Spleen (tissue), 11 donors: ENCODE results near the gene SDK1. TPM values are rescaled to one million over a fixed set of nuclear protein-coding genes. Genes with fewer than 3 reads are reported as not detected.
A peak's percentile ranks its signal among the peaks of the same experiment; 100 is the strongest.

Source experiments
- DNase-seq: peaks from one replicate; pipeline ENCODE4 v3.0.0-alpha.2; 2020
- H3K27ac ChIP-seq, 8 donors: fragments of 200-600 bp; sonication (generic) in 7 of 8; 1 replicate in 4 of 8; 2 replicates in 4 of 8; pipeline versions ENCODE4 v1.5.0 to v1.8.0; 2016 to 2021; ENCODE audit warnings: inconsistent platforms in 4 of 8, mild to moderate bottlenecking in 4 of 8, moderate library complexity in 1 of 8
- H3K27me3 ChIP-seq, 7 donors: fragments of 200-600 bp; sonication (generic) in 6 of 7; replicated peaks in 1 of 7; 1 replicate in 4 of 7; 2 replicates in 3 of 7; pipeline versions ENCODE4 v1.5.0 to v1.8.0; 2016 to 2021; ENCODE audit warnings: inconsistent platforms in 3 of 7, mild to moderate bottlenecking in 1 of 7
- H3K36me3 ChIP-seq, 6 donors: fragments of 200-600 bp; sonication (generic) in 5 of 6; 1 replicate in 4 of 6; 2 replicates in 2 of 6; pipeline versions ENCODE4 v1.5.0 to v1.8.0; 2016 to 2021; ENCODE audit warnings: inconsistent platforms in 2 of 6
- H3K4me1 ChIP-seq, 6 donors: fragments of 200-600 bp; sonication (generic) in 5 of 6; 1 replicate in 3 of 6; 2 replicates in 3 of 6; pipeline versions ENCODE4 v1.5.0 to v1.8.0; 2016 to 2021; ENCODE audit warnings: inconsistent platforms in 3 of 6
- H3K4me3 ChIP-seq, 8 donors: fragments of 200-600 bp; sonication (generic) in 7 of 8; 1 replicate in 4 of 8; 2 replicates in 4 of 8; pipeline versions ENCODE4 v1.5.0 to v1.8.0; 2016 to 2021; ENCODE audit warnings: inconsistent platforms in 4 of 8, mild to moderate bottlenecking in 4 of 8, moderate library complexity in 2 of 8
- H3K9me3 ChIP-seq, 8 donors: fragments of 200-600 bp; sonication (generic) in 7 of 8; 1 replicate in 4 of 8; 2 replicates in 4 of 8; pipeline versions ENCODE4 v1.5.0 to v1.8.0; 2016 to 2021; ENCODE audit warnings: inconsistent platforms in 4 of 8
- POLR2A ChIP-seq, 3 donors: fragments of 450-650 bp; IDR thresholded peaks; one replicate each; pipeline ENCODE4 v1.5.1; 2017; ENCODE audit warnings: antibody characterized with exemption in 3 of 3, mild to moderate bottlenecking in 1 of 3
- POLR2AphosphoS5 ChIP-seq, 3 donors: sonication (generic); formaldehyde crosslinking; IDR thresholded peaks; one replicate each; pipeline ENCODE4 v1.5.1; 2017; ENCODE audit warnings: antibody characterized with exemption in 3 of 3
- WGBS, 5 donors: extraction: QIAGEN DNeasy Blood & Tissue Kit in 3 of 5; methylation state at CpG; one replicate each; pipeline versions ENCODE4 v1.1.5 to v1.1.7; 2013 to 2018; 5-methylcytosine and 5-hydroxymethylcytosine counted together
- intact Hi-C: fragments of 100-400 bp; cut with DNase I; formaldehyde crosslinking; loops from one replicate; pipeline ENCODE4 v1.15.0; 2023; ENCODE audit warnings: low total_unique reads
- polyA plus RNA-seq, 3 donors: library from polyadenylated mRNA; stranded (reverse); fragments of 200-250 nt; gene quantifications; one replicate each; pipeline ENCODE4 v1.2.1, GENCODE V29; 2013
- total RNA-seq, 7 donors: library from RNA; depleted of rRNA in 3 of 7; stranded (reverse); fragments of >200 nt in 3 of 7; fragmentation: NEBNext Ultra II Directional in 4 of 7; extraction: Animal tissue kit (Norgen Biotek cat#: 25700) in 4 of 7; gene quantifications; one replicate each; pipeline versions ENCODE4 v1.1.0 to v1.2.1, GENCODE V29; 2016 to 2021
- TF ChIP-seq, protein P1 (sequence below), 11 experiments: fragments of 200-600 bp in 7 of 11; fragments of 450-650 bp in 4 of 11; sonication (generic) in 4 of 11; IDR thresholded peaks in 8 of 11; conservative IDR thresholded peaks in 3 of 11; 1 replicate in 7 of 11; 2 replicates in 4 of 11; pipeline versions ENCODE4 v1.4.0 to v1.8.0; 2016 to 2021; ENCODE audit warnings: antibody characterized with exemption in 11 of 11, inconsistent platforms in 4 of 11, mild to moderate bottlenecking in 1 of 11
- donor health status: healthy with polysubstance abuse.
- donor health status: DM: no; HTN: no; CAD: no; lungs with moderate emphysema.
- donor health status: DM: no; HTN: no; CAD: no.
- donor health status: Bipolar disorder and iron deficiency.
- donor health status: healthy.
- donor health status: DM: no; HTN: no; CAD: no.
- donor health status: DM: yes; HTN: yes; CAD: no.

SDK1 gene
- total and polyA plus RNA-seq, 10 donors = 3.2 to 54.1 (median 35.1) TPM

DNA sequence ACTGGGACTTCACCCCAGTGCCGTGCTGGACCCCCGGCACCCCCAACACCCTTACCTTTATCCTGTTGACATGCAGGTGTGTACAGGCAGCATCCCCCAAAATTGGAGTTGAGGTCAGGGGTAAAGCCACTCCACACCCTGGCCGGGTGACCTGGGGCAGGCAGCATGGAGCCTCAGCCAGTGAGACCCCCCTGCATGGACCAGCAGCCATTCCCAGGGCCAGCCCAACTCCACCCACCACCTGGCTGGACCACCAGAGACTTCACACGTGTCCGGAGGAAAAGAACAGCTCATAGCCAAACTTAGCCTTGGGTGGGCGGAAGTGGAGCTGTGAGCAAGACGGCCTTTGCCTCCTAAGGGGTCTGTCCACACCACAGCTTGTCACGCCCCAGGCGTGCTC lies 968.0 kb downstream of the SDK1 start:
- H3K9me3 ChIP-seq = peaks cover 0 to 20% (median 4%) of the 10 kb centered on the region in 8 donors
- peak; percentile 38 for DNase-seq

GRCh38 chr7:4269746-4270145 lies 968.7 kb downstream of the SDK1 start:
- Histone ChIP-seq H3K4me3 (no peak overlapping the region), H3K4me1 (no peaks in the 10 kb centered on the region), H3K9me3 (peaks cover 0 to 24% (median 10%) of the 10 kb centered on the region in 8 donors), H3K27me3 (peaks cover 0 to 10% (median 0%) of the 10 kb centered on the region in 7 donors), H3K36me3 (peaks cover 0 to 9% (median 0%) of the 10 kb centered on the region in 6 donors), H3K27ac (no peak overlapping the region)
- intact Hi-C loops = no loop called here
- peak; percentile 43 for DNase-seq
- TF ChIP-seq POLR2AphosphoS5 (IDR thresholded peaks at IDR 0.05) (no peak), POLR2A (IDR thresholded peaks at IDR 0.05) (no peak)
- TF ChIP-seq, protein P1, sequence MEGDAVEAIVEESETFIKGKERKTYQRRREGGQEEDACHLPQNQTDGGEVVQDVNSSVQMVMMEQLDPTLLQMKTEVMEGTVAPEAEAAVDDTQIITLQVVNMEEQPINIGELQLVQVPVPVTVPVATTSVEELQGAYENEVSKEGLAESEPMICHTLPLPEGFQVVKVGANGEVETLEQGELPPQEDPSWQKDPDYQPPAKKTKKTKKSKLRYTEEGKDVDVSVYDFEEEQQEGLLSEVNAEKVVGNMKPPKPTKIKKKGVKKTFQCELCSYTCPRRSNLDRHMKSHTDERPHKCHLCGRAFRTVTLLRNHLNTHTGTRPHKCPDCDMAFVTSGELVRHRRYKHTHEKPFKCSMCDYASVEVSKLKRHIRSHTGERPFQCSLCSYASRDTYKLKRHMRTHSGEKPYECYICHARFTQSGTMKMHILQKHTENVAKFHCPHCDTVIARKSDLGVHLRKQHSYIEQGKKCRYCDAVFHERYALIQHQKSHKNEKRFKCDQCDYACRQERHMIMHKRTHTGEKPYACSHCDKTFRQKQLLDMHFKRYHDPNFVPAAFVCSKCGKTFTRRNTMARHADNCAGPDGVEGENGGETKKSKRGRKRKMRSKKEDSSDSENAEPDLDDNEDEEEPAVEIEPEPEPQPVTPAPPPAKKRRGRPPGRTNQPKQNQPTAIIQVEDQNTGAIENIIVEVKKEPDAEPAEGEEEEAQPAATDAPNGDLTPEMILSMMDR (IDR thresholded peaks at IDR 0.05 in 8 of 11, conservative IDR thresholded peaks at IDR 0.05 in 3 of 11) = no peak
- WGBS, 5 donors = 75 to 84% (median 82%) methylated on average over 8 to 11 of the region's 11 CpGs

More for the DNA sequence above, 968.0 kb downstream of the SDK1 start:
- Histone ChIP-seq H3K27ac (no peak overlapping the region), H3K4me1 (no peaks in the 10 kb centered on the region), H3K27me3 (peaks cover 0 to 11% (median 0%) of the 10 kb centered on the region in 7 donors), H3K4me3 (no peak overlapping the region), H3K36me3 (peaks cover 0 to 9% (median 0%) of the 10 kb centered on the region in 6 donors)
- intact Hi-C loops = no loop called here
- WGBS, 5 donors = 85 to 96% (median 88%) methylated on average over 8 to 9 of the region's 9 CpGs
- TF ChIP-seq POLR2AphosphoS5 (IDR thresholded peaks at IDR 0.05) (no peak), POLR2A (IDR thresholded peaks at IDR 0.05) (no peak)
- TF ChIP-seq, protein P1 (IDR thresholded peaks at IDR 0.05 in 8 of 11, conservative IDR thresholded peaks at IDR 0.05 in 3 of 11) = no peak

GRCh38 chr7:4270268-4270667 lies 969.2 kb downstream of the SDK1 start:
- Histone ChIP-seq H3K36me3 (peaks cover 0 to 4% (median 0%) of the 10 kb centered on the region in 6 donors), H3K9me3 (peaks cover 0 to 24% (median 15%) of the 10 kb centered on the region in 8 donors)

More at GRCh38 chr7:4270268-4270667, 969.2 kb downstream of the SDK1 start:
- intact Hi-C loops = no loop called here
- Histone ChIP-seq H3K27ac (no peak overlapping the region), H3K4me1 (no peaks in the 10 kb centered on the region), H3K27me3 (peaks cover 0 to 5% (median 0%) of the 10 kb centered on the region in 7 donors), H3K4me3 (no peak overlapping the region)
- WGBS, 5 donors = 80 to 95% (median 88%) methylated on average over 12 of the region's 12 CpGs
- DNase-seq = peak; percentile 59
- TF ChIP-seq, protein P1 (IDR thresholded peaks at IDR 0.05 in 8 of 11, conservative IDR thresholded peaks at IDR 0.05 in 3 of 11) = no peak
- TF ChIP-seq POLR2AphosphoS5 (IDR thresholded peaks at IDR 0.05) = no peak
- TF ChIP-seq POLR2A (IDR thresholded peaks at IDR 0.05) = no peak
